Measurements from ENCODE around the gene MPV17.
"Not testable (repeated sequence)": the region's sequence is repeated elsewhere in the genome, so short reads cannot be mapped to it uniquely, and the experiment has no call there.

Gene MPV17

DNA sequence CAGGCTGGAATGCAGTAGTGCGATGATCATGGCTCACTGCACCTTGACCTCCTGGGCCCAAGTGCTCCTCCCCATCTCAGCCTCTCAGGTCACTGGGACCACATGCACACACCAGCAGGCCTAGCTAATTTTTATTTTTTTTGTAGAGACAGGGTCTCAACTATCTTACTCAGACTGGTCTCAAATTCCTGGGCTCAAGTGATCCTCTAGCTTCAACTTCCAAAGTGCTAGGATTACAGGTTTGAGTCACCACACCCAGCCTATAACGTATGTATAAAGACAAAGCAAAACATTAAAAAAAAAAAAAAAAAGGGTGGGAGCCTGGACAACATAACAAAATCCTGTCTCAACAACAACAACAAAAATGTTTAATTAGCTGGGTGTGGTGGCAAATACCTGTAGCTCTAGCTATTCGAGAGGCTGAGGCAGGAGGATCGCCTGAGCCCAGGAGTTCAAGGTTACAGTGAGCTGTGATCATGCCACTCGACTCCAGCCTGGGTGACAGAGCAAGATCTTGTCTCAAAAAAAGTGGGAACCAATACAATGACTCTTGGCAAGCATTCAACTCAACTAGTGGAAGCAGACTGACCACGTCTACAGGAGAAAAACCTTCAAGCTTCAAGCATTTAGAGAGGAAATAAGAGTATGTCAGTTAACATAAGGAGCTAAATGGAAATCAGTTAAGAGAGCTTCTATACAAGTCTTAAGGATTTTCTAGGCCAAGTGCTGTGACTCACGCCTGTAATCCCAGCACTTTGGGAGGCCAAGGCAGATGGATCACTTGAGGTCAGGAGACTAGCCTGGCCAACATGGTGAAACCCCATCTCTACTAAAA lies 31.1 kb upstream of the MPV17 start:
- H3K9me3 ChIP-seq: no peaks in the 10 kb centered on the region
- H3K4me3 ChIP-seq (ENCODE audit: low read depth in 1 of 2, low read length in 1 of 2): no peak overlapping the region
- no peak overlapping the region for H3K27ac ChIP-seq
- no peaks in the 10 kb centered on the region for H3K27me3 ChIP-seq
- peaks cover 10% of the 10 kb centered on the region for H3K36me3 ChIP-seq
- TF ChIP-seq, protein P1, sequence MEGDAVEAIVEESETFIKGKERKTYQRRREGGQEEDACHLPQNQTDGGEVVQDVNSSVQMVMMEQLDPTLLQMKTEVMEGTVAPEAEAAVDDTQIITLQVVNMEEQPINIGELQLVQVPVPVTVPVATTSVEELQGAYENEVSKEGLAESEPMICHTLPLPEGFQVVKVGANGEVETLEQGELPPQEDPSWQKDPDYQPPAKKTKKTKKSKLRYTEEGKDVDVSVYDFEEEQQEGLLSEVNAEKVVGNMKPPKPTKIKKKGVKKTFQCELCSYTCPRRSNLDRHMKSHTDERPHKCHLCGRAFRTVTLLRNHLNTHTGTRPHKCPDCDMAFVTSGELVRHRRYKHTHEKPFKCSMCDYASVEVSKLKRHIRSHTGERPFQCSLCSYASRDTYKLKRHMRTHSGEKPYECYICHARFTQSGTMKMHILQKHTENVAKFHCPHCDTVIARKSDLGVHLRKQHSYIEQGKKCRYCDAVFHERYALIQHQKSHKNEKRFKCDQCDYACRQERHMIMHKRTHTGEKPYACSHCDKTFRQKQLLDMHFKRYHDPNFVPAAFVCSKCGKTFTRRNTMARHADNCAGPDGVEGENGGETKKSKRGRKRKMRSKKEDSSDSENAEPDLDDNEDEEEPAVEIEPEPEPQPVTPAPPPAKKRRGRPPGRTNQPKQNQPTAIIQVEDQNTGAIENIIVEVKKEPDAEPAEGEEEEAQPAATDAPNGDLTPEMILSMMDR (IDR thresholded peaks at IDR 0.05): no peak
- H3K4me1 ChIP-seq (ENCODE audit: control insufficient read depth in 1 of 2, insufficient read depth in 1 of 2, low read depth in 1 of 2, low read length in 1 of 2): peaks cover 18 to 22% of the 10 kb centered on the region in 2 experiments

DNA sequence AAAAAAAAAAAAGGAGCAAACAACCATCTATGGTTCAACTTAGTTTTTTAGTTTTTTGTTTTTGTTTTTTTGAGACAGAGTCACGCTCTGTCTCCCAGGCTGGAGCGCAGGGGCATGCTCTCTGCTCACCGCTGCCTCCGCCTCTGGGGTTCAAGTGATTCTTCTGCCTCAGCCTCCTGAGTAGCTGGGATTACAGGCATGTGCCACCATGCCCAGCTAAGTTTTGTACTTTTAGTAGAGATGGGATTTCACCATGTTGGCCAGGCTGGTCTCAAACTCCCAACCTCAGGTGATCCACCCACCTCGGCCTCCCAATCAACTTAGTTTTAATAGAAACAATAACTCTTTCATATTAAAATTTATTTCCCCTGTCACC lies 30.5 kb upstream of the MPV17 start:
- not testable (repeated sequence) for H3K36me3 ChIP-seq; H3K4me3 ChIP-seq (ENCODE audit: low read depth in 1 of 2, low read length in 1 of 2); H3K27ac ChIP-seq; H3K27me3 ChIP-seq; H3K9me3 ChIP-seq
- peaks cover 18 to 22% of the 10 kb centered on the region in 2 experiments for H3K4me1 ChIP-seq (ENCODE audit: control insufficient read depth in 1 of 2, insufficient read depth in 1 of 2, low read depth in 1 of 2, low read length in 1 of 2)

DNA sequence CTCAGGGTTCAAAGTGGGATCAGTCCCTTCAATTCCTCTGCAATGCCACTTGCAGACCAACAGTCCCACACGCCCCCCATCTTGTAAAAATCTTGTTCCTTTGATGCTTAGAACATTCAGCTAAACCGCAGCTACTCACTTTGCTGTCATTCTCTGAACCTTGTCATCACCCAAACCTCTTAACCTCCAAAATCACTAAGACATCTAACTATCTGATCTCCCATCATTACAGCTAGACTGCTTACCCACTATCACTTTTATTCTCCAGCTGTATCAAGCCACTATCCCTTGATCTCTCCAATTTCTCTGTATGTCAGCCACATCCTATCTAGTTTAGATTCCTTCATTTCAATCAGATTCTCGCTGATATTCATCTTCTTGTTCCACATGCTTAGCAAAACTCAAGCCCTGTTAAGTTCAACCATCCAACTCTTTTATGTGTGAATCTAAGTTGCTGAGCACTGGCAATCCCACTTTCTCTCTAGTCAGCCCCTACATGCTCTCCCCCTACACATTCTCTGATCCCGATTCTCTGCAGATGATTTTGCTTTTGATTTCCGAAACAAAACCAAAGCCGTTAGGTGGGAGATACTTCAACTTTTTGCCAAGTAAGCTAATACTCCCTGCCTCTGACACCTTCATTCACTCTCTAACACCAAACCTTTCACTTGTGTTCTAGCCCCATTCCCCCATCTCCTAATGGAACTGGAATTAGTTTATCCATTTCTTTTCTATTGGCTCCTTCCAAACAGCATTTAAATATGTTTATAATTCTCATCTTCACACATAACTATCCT lies 29.1 kb upstream of the MPV17 start:
- Histone ChIP-seq H3K4me3 (ENCODE audit: low read depth in 1 of 2, low read length in 1 of 2) (no peak overlapping the region), H3K27ac (no peak overlapping the region), H3K36me3 (peaks cover 10% of the 10 kb centered on the region), H3K4me1 (ENCODE audit: control insufficient read depth in 1 of 2, insufficient read depth in 1 of 2, low read depth in 1 of 2, low read length in 1 of 2) (peaks cover 12 to 18% of the 10 kb centered on the region in 2 experiments), H3K27me3 (no peaks in the 10 kb centered on the region), H3K9me3 (no peaks in the 10 kb centered on the region)
- TF ChIP-seq, protein P1 (IDR thresholded peaks at IDR 0.05): no peak

DNA sequence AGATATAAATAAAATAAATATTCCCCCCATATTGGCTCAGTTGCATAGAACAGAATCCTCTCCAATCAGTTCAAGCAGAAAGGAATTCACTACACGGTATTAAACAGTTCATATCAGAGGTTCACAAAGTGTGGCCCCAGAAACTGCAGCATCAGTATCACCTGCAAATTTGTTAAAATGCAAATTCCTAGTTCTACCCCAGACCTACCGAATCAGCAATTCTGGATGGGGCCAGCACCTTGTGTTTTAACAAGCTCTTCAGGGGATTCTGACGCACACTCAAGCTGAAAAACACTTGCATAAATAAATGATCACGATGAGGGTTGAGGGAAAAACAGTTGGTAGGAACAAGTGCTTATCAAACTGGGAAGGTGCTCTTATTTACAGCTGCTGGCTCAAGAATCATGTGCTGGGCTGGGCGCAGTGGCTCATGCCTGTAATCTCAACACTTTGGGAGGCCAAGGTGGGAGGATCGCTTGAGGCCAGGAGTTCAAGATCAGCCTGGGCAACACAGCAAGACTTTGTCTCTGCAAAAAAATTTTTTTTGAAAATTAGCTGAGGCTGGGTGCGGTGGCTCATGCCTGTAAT lies 27.3 kb upstream of the MPV17 start:
- H3K27me3 ChIP-seq: no peaks in the 10 kb centered on the region
- no peaks in the 10 kb centered on the region for H3K9me3 ChIP-seq
- peaks cover 10% of the 10 kb centered on the region for H3K36me3 ChIP-seq
- H3K4me1 ChIP-seq (ENCODE audit: control insufficient read depth in 1 of 2, insufficient read depth in 1 of 2, low read depth in 1 of 2, low read length in 1 of 2): peaks cover 2 to 4% of the 10 kb centered on the region in 2 experiments
- no peak overlapping the region for H3K4me3 ChIP-seq (ENCODE audit: low read depth in 1 of 2, low read length in 1 of 2)
- TF ChIP-seq, protein P1 (IDR thresholded peaks at IDR 0.05): no peak
- H3K27ac ChIP-seq: no peak overlapping the region

DNA sequence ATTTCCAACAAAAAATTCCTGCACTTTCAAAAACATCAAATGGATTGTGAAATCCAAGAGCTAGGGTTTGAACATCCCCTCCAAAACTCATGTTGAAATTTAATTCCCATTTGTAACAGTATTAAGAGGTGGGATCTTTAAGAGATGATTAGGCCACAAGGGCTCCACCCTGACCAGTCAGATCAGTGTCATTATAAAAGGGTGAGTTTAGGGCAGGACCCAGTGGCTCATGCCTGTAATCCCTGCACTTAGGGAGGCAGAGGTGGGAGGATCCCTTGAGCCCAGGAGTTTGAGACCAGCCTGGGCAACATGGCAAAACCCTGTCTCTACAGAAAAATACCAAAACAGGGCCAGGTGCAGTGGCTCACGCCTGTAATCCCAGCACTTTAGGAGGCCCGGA lies 24.7 kb upstream of the MPV17 start:
- no peak overlapping the region for H3K4me3 ChIP-seq (ENCODE audit: low read depth in 1 of 2, low read length in 1 of 2)
- peaks cover 20% of the 10 kb centered on the region for H3K36me3 ChIP-seq
- TF ChIP-seq, protein P1 (IDR thresholded peaks at IDR 0.05): no peak
- H3K9me3 ChIP-seq: no peaks in the 10 kb centered on the region
- H3K27ac ChIP-seq: no peak overlapping the region
- H3K4me1 ChIP-seq (ENCODE audit: control insufficient read depth in 1 of 2, insufficient read depth in 1 of 2, low read depth in 1 of 2, low read length in 1 of 2): no peaks in the 10 kb centered on the region
- no peaks in the 10 kb centered on the region for H3K27me3 ChIP-seq

Data from neutrophil (primary cell).